ENCODE data around the gene CLDN22. TPM values are rescaled to one million over a fixed set of nuclear protein-coding genes. Genes with fewer than 3 reads are reported as not detected.

Gene CLDN22
- polyA plus RNA-seq, 2 of the 4 experiments (the other 2 are of a cell fraction) = not detected

GRCh38 chr4:183314336-183314735 lies 5.7 kb downstream of the CLDN22 start:
- FAIRE-seq (no peak), DNase-seq (ENCODE audit: low read depth in 1 of 2, low spot score in 1 of 2) (no peak), ATAC-seq (no peak)
- TF ChIP-seq HOXB13 (CRISPR knock-in tag; IDR thresholded peaks at IDR 0.05; ENCODE audit: low read depth) = no peak
- no peak for TF ChIP-seq NPAS2 (CRISPR knock-in tag; IDR thresholded peaks at IDR 0.05; ENCODE audit: borderline replicate concordance)
- TF ChIP-seq RAD21 (conservative IDR thresholded peaks at IDR 0.05 in 1 of 2, IDR thresholded peaks at IDR 0.05 in 1 of 2) = no peak
- no peak for TF ChIP-seq EP300 (IDR thresholded peaks at IDR 0.05)
- TF ChIP-seq HDAC2 (IDR thresholded peaks at IDR 0.05) = no peak
- TF ChIP-seq NFE2L2 (conservative IDR thresholded peaks at IDR 0.05; ENCODE audit: low read length) = no peak
- TF ChIP-seq EHMT2 (IDR thresholded peaks at IDR 0.05; ENCODE audit: low read depth) = no peak
- TF ChIP-seq SREBF2 (IDR thresholded peaks at IDR 0.05) = no peak
- TF ChIP-seq TP53 (CRISPR knock-in tag; IDR thresholded peaks at IDR 0.05) = no peak
- TF ChIP-seq USF2 (IDR thresholded peaks at IDR 0.05) = no peak
- TF ChIP-seq CEBPB (IDR thresholded peaks at IDR 0.05) = no peak
- TF ChIP-seq MAFK (IDR thresholded peaks at IDR 0.05; ENCODE audit: partially characterized antibody) = no peak
- no peak for TF ChIP-seq RCOR1 (IDR thresholded peaks at IDR 0.05; ENCODE audit: low read depth, low read length)
- TF ChIP-seq CHD4 (IDR thresholded peaks at IDR 0.05; ENCODE audit: borderline replicate concordance) = no peak
- TF ChIP-seq ZNF302 (CRISPR knock-in tag; IDR thresholded peaks at IDR 0.05) = no peak
- TF ChIP-seq CBX2 (IDR thresholded peaks at IDR 0.05; ENCODE audit: borderline replicate concordance, low read depth) = no peak
- TF ChIP-seq JUNB (IDR thresholded peaks at IDR 0.05) = no peak
- ChIA-PET CTCF (no interaction called here), POLR2A (no interaction called here)
- H3K27ac ChIP-seq = no peak overlapping the region
- no peaks in the 10 kb centered on the region for H3K9me3 ChIP-seq
- no peak overlapping the region for H3K4me2 ChIP-seq
- no peaks in the 10 kb centered on the region for H3K4me1 ChIP-seq
- H3K4me3 ChIP-seq = no peak overlapping the region
- WGBS (ENCODE audit: missing lambda C conversion rate) = 95% methylated on average over 15 of the region's 15 CpGs

GRCh38 chr4:183312841-183313240 lies 7.2 kb downstream of the CLDN22 start:
- Histone ChIP-seq H3K4me3 (no peak overlapping the region), H3K4me1 (no peaks in the 10 kb centered on the region), H3K9me3 (no peaks in the 10 kb centered on the region), H3K27ac (no peak overlapping the region), H3K4me2 (no peak overlapping the region)
- ChIA-PET POLR2A (no interaction called here), CTCF (interaction anchor here (1.0 to 1.6 kb wide), 2 partner anchors 86 to 388 kb away, joined by 3 to 4 read pairs; no protein-coding TSS in a partner anchor)
- FAIRE-seq (no peak), ATAC-seq (no peak), DNase-seq (ENCODE audit: low read depth in 1 of 2, low spot score in 1 of 2) (no peak)
- TF ChIP-seq HOXA7 (CRISPR knock-in tag; IDR thresholded peaks at IDR 0.05) = no peak
- TF ChIP-seq RARB (CRISPR knock-in tag; IDR thresholded peaks at IDR 0.05) = no peak
- no peak for TF ChIP-seq EP300 (IDR thresholded peaks at IDR 0.05)
- no peak for TF ChIP-seq TFCP2L1 (CRISPR knock-in tag; IDR thresholded peaks at IDR 0.05)
- TF ChIP-seq RFX5 (IDR thresholded peaks at IDR 0.05) = no peak
- no peak for TF ChIP-seq EHF (CRISPR knock-in tag; IDR thresholded peaks at IDR 0.05)
- TF ChIP-seq KDM1A (IDR thresholded peaks at IDR 0.05; ENCODE audit: low read depth) = no peak
- no peak for TF ChIP-seq CTCF (IDR thresholded peaks at IDR 0.05)
- TF ChIP-seq POLR2A (IDR thresholded peaks at IDR 0.05; ENCODE audit: low read length) = no peak
- TF ChIP-seq FOXS1 (CRISPR knock-in tag; IDR thresholded peaks at IDR 0.05) = no peak
- TF ChIP-seq CEBPB (IDR thresholded peaks at IDR 0.05) = no peak
- TF ChIP-seq ZC3H11A (IDR thresholded peaks at IDR 0.05) = no peak
- 93% methylated on average over 5 of the region's 5 CpGs for WGBS (ENCODE audit: missing lambda C conversion rate)
